ENCODE data around the gene FBXW12.
"Not testable (repeated sequence)": the region's sequence is repeated elsewhere in the genome, so short reads cannot be mapped to it uniquely, and the experiment has no call there.

DNA sequence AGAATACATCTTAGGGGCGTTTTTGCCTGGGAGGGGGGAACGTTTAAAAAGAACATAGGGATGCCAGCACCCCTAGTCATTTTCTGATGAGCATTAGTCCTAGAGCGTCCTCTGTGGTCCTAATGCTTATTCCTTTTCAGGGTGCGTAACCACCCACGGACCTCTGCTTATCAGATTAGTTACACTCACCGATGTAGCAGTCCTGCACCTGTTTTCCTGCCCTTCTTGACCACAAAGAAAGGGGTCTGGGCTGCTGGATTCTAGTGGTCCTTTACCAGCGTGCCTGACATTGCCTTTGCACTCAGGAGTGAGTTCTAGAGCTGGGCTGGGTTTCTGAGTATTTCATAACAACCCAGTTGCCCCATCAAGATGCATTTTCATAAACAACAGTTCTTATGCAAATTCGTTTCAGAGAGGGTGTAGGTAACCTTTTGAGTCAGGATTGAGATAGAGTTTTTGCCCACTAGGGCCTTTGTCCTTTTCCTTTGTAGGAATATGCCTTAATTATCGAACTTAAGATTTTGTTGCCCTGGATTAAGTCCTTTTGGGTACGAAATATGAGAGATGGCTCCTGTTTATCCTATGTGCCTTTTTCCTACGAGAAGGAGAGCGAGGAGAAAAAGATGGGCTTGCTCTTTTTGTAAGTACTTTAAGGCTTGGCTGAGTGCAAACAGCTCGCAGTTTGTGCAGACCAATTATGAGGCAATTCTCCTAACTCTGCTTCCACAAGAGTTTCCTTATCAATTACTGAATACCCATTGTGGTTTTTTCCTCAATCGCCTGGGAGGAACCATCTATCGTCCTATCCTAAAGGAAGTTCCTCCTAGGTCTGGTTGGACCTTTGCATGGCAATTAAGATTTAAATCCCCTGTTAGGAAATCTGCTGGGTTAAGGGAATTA lies 38.4 kb upstream of the FBXW12 start, which contains the start of gene SPINK8:
- TF ChIP-seq, protein P1, sequence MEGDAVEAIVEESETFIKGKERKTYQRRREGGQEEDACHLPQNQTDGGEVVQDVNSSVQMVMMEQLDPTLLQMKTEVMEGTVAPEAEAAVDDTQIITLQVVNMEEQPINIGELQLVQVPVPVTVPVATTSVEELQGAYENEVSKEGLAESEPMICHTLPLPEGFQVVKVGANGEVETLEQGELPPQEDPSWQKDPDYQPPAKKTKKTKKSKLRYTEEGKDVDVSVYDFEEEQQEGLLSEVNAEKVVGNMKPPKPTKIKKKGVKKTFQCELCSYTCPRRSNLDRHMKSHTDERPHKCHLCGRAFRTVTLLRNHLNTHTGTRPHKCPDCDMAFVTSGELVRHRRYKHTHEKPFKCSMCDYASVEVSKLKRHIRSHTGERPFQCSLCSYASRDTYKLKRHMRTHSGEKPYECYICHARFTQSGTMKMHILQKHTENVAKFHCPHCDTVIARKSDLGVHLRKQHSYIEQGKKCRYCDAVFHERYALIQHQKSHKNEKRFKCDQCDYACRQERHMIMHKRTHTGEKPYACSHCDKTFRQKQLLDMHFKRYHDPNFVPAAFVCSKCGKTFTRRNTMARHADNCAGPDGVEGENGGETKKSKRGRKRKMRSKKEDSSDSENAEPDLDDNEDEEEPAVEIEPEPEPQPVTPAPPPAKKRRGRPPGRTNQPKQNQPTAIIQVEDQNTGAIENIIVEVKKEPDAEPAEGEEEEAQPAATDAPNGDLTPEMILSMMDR (IDR thresholded peaks at IDR 0.05), result not testable (repeated sequence)
- not testable (repeated sequence) for TF ChIP-seq POLR2A (IDR thresholded peaks at IDR 0.05)
